Astrocyte (in vitro differentiated cells and primary cell): ENCODE data around the gene PKP3.

ENCODE experiments used
- EZH2 ChIP-seq: IDR thresholded peaks from 2 replicates; pipeline ENCODE4 v1.6.1; 2012; ENCODE audit warnings: mild to moderate bottlenecking, low read length, inconsistent platforms; ENCODE audit not compliant: insufficient read depth
- TF ChIP-seq, protein P1 (sequence below): IDR thresholded peaks from 2 replicates; pipeline ENCODE4 v1.5.1; 2011; ENCODE audit warnings: low read depth, mild to moderate bottlenecking, inconsistent platforms, low read length, moderate library complexity; ENCODE audit not compliant: insufficient read depth

DNA sequence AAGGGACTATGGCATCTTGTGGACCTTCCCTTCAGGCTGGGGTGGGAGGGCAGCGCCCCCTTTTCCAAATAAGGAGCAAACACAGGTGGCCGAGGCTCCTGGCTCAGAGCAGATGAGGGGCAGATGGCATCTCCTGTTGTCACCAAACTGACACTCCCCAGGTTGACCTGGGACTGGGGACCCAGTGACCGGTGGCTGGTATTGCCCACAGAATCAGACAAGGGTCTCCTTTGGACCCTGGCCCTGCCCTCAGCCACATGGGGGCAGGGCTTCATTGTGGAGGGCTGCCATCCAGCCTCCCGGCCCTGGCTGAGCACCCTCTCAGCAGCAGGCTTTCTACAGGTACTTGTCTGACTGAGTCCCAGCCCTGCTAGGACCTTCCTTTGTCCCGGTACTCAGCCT, 21.6 kb downstream of the PKP3 start:
- TF ChIP-seq, protein P1, sequence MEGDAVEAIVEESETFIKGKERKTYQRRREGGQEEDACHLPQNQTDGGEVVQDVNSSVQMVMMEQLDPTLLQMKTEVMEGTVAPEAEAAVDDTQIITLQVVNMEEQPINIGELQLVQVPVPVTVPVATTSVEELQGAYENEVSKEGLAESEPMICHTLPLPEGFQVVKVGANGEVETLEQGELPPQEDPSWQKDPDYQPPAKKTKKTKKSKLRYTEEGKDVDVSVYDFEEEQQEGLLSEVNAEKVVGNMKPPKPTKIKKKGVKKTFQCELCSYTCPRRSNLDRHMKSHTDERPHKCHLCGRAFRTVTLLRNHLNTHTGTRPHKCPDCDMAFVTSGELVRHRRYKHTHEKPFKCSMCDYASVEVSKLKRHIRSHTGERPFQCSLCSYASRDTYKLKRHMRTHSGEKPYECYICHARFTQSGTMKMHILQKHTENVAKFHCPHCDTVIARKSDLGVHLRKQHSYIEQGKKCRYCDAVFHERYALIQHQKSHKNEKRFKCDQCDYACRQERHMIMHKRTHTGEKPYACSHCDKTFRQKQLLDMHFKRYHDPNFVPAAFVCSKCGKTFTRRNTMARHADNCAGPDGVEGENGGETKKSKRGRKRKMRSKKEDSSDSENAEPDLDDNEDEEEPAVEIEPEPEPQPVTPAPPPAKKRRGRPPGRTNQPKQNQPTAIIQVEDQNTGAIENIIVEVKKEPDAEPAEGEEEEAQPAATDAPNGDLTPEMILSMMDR = no peak
- no peak for TF ChIP-seq EZH2
